Lung microvascular endothelial cell (primary cell): ENCODE measurements around the gene ACTR2. TPM values are rescaled to one million over a fixed set of nuclear protein-coding genes. Genes with fewer than 3 reads are reported as not detected.
"Not testable (repeated sequence)": the region's sequence is repeated elsewhere in the genome, so short reads cannot be mapped to it uniquely, and the experiment has no call there.

Source experiments
- DNase-seq, 2 donors: peaks; one replicate each; pipeline versions ENCODE4 v3.0.0 to v3.0.0-alpha.2; 2010; ENCODE audit warnings: low read depth in 2 of 2
- total RNA-seq: library from RNA; depleted of rRNA; stranded (reverse); fragments of >200 nt; gene quantifications from 2 replicates; pipeline ENCODE4 v1.2.1, GENCODE V29; 2014

ACTR2 gene
- total RNA-seq, 1 donor from 2014 or later: 81.7 TPM

DNA sequence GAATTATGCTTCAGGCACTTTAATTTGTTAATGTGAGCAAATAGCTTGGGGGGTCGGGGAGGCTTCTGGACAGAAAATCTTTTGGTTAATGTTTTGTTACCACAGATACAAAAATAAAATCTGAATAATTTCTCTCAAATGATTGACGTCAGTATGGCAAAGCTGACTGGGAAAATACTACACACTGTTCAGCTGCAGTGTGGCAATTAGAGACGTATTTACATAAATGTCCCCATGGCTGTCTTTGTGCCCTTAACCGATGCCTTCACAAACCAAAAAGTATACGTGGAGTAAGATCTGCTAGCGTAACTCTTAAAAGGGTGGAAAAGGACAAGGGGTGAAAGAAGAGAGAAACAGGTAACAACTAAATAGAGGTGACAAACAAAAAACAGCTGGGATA lies 83.4 kb downstream of the ACTR2 start:
- DNase-seq: peak in 1 of 2 donors; percentile 14

DNA sequence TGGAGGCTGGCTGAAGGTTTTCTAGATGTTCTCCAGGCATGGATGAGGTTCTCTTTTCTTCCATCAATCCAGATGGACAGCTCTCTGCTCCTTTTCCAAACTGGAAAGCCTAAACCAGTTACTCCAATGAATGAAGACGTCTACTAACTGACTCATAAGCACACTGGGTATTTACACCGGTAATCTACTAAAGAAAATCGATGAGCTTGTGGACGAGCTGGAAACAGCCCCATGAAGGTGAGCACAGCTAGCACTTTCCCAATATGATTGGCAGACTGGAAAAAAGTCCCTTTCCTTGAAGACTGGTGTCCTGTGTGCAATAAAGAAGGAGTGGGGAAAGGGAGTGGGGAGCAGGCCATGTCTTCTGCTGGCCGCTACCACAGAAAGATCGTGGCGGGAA lies 84.0 kb downstream of the ACTR2 start:
- no peak for DNase-seq

DNA sequence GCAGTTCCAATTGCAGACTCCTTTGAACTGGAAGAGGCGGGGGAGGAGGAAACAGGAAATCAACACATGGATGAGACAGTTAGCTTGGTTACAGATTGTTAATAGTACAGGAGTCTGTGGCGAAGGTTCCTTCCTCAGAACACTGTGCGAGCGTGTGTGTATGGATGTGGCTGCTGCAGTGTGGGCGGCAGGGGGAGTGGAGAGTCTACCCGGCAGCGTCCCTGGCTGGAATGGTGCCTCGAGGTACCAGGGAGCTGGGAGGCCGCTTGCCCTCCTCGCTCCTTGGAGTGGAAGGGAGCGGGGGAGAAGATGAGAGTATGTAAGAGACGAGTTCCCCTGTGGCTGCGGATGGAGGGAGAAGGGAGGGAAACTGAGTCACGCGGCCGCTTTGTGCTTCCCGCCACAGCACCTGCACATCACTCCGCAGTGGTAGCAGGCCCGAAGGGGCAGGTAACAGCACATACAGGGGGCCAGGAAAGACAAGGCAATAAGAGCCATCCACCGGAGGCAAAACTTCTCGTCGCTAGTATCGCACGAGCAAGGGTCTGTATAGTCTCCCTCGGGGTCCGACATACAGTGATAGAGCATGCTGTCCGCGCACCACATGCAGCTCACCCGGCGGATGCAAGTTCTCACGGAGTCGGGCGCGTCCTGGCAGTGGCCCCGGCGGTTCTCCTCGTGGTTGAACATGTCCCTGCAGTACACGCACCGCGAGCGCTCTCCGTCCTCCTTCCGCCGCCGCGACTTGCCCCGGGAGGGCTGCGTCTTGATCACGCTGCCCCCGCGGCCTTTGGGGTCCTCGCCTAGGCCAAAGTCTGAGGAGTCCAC lies 85.7 kb downstream of the ACTR2 start:
- peak in 1 of 2 donors; percentile 71 for DNase-seq

DNA sequence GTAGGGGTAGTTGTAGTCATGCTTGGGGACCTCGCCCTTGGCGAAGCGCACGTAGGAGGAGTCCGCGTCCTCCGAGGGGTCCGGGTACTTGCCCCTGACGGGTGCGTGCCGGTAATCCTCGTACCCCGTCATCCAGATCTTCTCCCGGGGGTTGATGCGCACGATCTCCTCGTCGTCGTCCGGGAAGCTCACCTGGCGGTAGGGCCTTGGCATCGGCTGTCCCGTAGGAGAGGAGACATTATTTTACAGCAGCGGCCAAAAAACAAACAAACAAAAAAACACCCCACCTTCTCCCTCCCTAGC lies 86.3 kb downstream of the ACTR2 start:
- no peak for DNase-seq

DNA sequence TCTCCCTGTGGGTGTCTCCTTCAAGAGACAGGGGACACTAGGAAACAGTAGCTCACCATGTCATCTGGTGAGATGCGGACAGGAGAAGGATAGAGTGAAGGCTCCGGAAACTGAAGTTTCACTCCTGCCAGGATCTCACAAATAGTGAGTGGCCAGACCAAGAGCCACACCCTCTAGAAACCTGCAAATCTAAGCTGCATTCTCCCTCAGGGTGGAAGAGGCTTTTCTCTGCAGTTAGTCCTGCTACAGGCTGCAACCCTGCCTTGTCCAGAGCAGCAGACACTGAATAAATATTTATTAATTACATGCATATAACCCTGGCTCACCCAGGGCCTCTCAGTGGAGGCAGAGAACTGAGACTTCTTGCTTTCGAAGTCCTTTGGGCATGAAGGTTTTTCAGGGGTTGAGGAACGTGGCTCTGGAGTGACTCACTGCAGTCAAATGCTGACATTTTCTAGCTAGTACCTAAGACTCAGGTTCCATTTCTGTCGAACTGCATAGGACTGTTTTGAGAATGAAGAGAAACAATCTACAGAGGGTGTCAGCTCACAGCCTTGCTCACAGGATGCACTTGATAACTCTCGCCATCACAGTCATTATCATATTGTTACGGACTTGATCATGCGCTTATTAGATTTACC lies 87.3 kb downstream of the ACTR2 start:
- DNase-seq: no peak

DNA sequence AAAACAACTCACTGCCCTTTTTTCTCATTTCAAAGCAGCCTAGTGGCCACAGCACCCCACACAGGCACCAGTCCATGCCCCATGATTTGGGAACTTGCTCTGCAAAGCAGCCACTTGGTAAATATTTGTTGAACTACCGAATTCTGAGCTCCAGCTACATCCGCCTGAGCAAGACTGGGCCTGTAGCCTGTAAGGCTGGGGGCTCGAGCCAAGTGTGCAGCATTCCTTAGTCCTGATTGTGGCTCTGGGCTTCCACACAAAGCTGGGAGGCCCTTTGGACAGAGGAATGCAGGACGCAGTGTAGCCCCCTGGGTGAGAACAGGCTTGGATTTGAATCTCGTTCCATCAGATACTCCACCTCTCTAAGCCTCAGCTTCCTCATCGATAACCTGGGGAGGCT lies 88.4 kb downstream of the ACTR2 start:
- DNase-seq: no peak

DNA sequence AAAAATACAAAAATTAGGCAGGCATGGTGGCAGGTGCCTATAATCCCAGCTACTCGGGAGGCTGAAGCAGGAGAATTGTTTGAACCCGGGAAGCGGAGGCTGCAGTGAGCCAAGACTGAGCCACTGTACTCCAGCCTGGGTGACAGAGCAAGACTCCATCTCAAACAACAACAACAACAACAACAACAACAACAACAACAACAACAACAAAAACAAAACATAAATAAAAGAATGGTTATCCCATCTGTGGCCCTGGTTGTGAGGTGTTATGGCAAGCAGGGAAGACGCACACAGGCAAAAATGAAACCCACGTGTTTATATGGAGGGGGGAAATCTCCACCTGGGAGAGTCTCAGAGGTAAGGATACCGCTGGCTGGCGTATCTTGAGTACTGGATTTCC lies 89.7 kb downstream of the ACTR2 start:
- not testable (repeated sequence) for DNase-seq

DNA sequence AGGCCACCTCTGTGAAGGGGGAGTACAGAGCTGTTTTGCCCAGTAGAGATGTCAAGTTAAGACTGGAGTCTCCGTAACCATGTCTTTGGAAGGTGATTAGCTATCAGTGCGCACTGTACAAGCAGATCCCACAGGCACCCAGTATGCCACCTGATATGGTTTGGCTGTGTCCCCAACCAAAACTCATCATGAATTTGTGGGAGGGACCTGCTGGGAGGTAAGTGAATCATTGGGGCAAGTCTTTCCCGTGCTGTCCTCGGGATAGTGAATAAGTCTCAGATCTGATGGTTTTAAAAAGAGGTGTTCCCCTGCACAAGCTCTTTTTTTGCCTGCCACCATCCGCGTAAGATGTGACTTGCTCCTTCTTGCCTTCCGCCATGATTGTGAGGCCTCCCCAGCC lies 90.2 kb downstream of the ACTR2 start:
- no peak for DNase-seq

DNA sequence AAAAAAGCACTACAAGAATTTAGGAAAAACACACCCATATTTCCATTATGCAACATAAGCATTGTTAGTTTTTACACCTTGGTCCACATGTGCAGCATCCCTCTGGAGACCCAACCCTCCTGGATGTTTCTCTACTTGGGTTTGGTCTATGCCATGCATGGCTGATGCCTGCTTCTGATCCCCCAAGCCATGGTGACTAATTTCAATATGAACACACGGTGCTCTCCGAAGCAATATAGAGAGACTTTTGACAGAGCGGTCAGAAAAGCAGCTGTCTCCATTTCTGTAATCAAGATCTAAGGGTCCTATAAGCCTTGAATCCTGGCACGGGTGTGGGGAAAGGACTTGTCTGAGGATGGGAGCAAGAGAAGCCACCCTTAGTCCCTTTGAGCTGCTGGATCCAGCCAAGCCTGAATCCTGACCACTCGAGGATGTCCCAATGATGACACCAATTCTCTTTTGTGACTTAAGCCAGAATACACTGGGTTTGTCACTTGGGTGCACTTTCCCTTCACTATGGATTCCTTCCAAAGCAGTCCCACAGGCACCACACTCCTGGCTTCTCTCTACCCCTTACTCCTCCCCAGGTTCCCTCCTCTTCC lies 91.5 kb downstream of the ACTR2 start:
- no peak for DNase-seq

DNA sequence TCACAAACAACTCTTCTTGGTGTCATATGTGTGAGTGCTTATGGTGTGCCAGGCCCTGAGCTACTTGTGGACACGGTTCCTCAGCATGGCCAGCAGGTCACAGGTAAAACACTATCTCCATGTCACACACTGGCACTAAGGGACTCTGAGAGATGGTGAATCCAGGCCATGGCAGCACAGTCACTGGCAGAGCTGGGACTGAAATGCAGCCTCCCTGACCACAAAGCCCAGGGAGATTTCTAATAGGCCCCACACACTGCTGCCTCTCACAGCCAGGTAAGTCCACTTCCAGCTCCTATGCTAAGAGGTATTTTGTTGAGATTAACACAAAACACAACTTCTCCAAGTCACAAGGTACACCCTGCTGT lies 92.0 kb downstream of the ACTR2 start:
- DNase-seq: no peak

DNA sequence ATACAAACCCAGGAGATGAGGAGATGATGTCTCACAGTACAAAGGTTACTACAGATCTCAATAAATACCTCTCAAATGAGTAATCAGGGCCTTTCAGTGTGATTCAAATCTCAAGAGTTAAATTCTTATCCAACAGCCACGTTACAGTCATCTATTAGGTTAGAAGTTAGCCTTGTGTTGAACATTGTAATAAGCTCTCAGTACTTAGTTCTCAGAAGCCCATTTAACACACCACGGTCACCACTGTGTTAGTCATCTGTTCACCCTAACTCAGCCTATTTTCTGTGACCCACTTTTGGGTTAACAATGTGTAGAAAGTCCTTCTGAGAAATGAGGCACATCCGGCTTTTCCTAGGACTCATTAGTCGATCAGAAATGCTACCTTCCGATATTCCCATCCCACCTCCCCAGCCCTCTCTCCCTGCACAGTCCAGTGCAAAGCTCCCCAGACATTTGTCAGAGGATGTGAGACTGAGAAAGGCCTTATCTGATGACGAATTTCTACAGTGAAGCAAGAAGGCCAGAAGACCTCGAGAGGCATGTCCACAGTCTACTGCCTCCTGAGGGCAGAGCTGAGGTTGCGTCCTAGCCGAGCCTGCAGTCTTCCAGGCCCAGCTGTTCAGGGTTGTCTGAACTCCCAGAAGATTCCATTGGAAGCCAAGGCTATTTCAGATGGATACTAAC lies 92.6 kb downstream of the ACTR2 start:
- DNase-seq: peak in 1 of 2 donors; percentile 77

Other genes with a start within 250 kb of the ACTR2 start
- gene SLC1A4, start 238.4 kb upstream of the ACTR2 start, total RNA-seq: 10.2 and 11.7 TPM in 2 replicates
- gene CEP68, start 171.4 kb upstream of the ACTR2 start, total RNA-seq: 30.8 and 32.3 TPM in 2 replicates
- 61.2 and 61.5 TPM in 2 replicates for gene RAB1A, start 97.7 kb upstream of the ACTR2 start, total RNA-seq
- gene SPRED2, start 204.8 kb downstream of the ACTR2 start, total RNA-seq: 1.7 and 2.0 TPM in 2 replicates